PFSK-1 (cell line): Measurements from ENCODE around the gene SLC39A3.

Experiments
- FOXP2 ChIP-seq: optimal IDR thresholded peaks from 2 replicates; pipeline ENCODE3; 2011; ENCODE audit warnings: borderline replicate concordance, control low read depth, inconsistent platforms; ENCODE audit not compliant: insufficient read depth; ENCODE audit errors: extremely low read length, extremely low read depth
- POLR2AphosphoS5 ChIP-seq: IDR thresholded peaks from 2 replicates; pipeline ENCODE4 v1.6.1; 2012; ENCODE audit warnings: low read depth, mild to moderate bottlenecking, control low read depth, low read length, moderate library complexity
- REST ChIP-seq, 2 experiments: IDR thresholded peaks; 2 replicates each; pipeline versions ENCODE4 v1.6.1 to v1.8.0; 2011 to 2012; ENCODE audit warnings: low read depth in 2 of 2, low read length in 2 of 2, control low read depth in 1 of 2, inconsistent platforms in 1 of 2, mild to moderate bottlenecking in 1 of 2, moderate library complexity in 1 of 2; ENCODE audit not compliant: insufficient read depth in 1 of 2
- SIN3A ChIP-seq: IDR thresholded peaks from 2 replicates; pipeline ENCODE4 v1.6.1; 2012; ENCODE audit warnings: mild to moderate bottlenecking, low read length, moderate library complexity, borderline replicate concordance; ENCODE audit not compliant: insufficient read depth
- TAF1 ChIP-seq: IDR thresholded peaks from 2 replicates; pipeline ENCODE4 v1.6.1; 2012; ENCODE audit warnings: low read length, control low read depth, borderline replicate concordance; ENCODE audit not compliant: insufficient read depth

SLC39A3 gene

DNA sequence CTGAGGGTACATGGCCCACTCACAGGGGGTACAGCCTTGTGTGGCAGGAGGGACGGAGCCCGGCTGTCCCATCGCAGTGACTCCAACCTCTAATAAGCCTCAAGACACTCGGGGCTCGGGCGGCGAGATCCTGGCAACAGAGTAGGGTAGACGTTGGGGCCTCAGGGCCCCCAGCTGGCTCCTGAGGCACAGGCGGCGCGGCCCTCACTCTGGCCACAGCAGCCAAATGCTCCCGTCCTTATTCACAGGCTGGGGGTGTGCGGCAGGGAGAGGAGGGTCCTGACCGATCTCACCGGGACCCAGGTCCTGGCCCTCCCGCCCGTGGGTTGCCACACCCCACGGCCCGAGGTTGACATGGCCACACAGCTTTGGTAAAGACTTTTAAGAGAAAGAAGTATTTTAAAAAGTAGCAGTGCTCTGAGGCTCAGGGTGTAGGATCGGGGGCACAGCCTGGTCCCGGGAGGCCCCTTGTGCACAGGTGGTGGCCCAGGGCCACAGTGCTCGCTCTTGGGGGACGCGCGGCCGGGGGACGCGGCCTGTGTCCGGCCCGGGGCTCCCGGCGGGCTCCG lies 7.6 kb downstream of the SLC39A3 start:
- TF ChIP-seq SIN3A (no peak), FOXP2 (no peak), REST (IDR thresholded peaks at IDR 0.05; ENCODE audit: insufficient read depth in 1 of 2, low read depth in 2 of 2, low read length in 2 of 2) (no peak), TAF1 (no peak), POLR2AphosphoS5 (no peak)

- TF ChIP-seq FOXP2, result no peak
- TF ChIP-seq TAF1, result no peak
- TF ChIP-seq POLR2AphosphoS5, result no peak
- TF ChIP-seq SIN3A, result no peak
- TF ChIP-seq REST (IDR thresholded peaks at IDR 0.05; ENCODE audit: insufficient read depth in 1 of 2, low read depth in 2 of 2, low read length in 2 of 2), result no peak
Observed at GRCh38 chr19:2731181-2731995, 8.4 kb downstream of the SLC39A3 start.

DNA sequence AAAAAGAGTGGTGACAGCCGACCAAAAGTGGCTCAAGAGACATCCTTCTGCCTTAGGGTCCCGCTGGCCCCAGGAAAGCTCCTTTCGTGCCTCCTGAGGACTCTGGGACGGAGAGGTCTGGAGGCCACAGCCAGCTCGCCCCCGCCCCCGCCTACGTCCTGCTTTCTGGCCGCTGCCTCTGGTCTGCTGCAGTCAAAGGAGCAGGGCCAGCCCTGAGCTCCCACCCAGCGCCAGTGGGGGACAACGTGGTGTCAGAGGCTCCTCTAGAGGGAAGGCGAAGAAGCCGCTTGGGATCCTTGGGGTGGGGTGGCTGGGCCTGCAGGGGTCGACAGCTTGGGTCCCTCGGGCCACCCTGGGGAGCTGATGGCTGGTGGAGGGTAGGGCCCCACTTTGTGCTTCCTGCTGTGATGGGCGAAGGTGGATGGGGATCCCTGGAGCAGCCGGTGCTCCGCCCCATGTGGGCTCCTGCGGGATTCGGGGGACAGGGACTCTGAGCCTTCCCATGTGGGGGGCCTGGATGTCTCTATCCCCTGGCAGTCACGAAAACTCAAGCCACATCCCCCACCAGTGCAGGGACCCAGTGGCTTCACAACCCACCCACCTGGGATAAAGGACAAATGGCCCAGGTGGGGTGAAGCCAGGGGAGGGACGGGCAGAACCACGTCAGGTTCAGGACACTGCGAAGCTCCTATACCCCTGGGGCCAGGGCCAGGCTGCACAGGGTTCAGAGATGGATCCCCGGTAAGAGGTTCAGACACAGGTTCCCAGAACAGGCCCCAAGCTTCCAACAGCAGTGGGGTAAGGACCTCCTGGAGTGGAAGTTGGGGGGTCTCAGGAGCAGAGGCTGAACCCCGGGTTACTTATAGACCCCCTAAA lies 9.6 kb downstream of the SLC39A3 start:
- TF ChIP-seq POLR2AphosphoS5 (no peak), FOXP2 (no peak), TAF1 (no peak), SIN3A (no peak), REST (IDR thresholded peaks at IDR 0.05; ENCODE audit: insufficient read depth in 1 of 2, low read depth in 2 of 2, low read length in 2 of 2) (no peak)

DNA sequence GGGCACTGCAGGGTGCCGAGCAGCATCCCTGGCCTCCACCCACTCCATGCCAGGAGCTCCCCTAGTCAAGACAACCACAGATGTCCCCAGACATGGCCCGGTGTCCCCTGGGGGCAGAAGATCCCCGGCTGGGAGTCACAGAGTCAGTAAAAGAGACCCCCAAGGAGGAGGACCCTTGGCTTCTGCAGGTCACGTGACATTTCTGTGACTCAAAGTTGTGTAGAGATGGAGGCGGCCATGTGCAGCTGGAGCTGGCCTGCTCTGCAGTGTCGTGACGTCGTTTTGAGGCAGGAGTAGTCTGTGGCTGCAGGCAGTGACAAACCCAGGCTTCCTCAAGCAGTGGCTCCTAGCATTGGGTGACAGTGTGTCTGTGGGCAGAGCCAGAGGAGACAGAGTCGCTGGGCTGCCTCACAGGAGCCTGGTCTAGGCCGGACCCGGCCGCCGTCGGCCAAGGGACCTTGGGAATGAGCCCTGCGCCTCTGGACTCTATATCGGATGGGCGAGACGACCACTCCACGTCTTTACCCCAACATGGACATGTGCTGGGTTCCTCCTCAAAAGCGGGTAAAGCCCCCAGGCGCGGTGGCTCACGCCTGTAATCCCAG lies 10.9 kb downstream of the SLC39A3 start:
- TF ChIP-seq TAF1, result no peak

GRCh38 chr19:2727640-2727944 lies 12.2 kb downstream of the SLC39A3 start:
- TF ChIP-seq REST (IDR thresholded peaks at IDR 0.05; ENCODE audit: insufficient read depth in 1 of 2, low read depth in 2 of 2, low read length in 2 of 2), result no peak
- no peak for TF ChIP-seq SIN3A
- TF ChIP-seq POLR2AphosphoS5, result no peak
- TF ChIP-seq TAF1, result no peak
- no peak for TF ChIP-seq FOXP2
